ENCODE data around the gene NFKBIE. TPM values are rescaled to one million over a fixed set of nuclear protein-coding genes. Genes with fewer than 3 reads are reported as not detected.

Gene NFKBIE
- total and polyA plus RNA-seq, 2 of the 13 experiments (the other 11 are each of a cell fraction or from before 2014, with no cell fraction given): 6.7 to 14.5 TPM

DNA sequence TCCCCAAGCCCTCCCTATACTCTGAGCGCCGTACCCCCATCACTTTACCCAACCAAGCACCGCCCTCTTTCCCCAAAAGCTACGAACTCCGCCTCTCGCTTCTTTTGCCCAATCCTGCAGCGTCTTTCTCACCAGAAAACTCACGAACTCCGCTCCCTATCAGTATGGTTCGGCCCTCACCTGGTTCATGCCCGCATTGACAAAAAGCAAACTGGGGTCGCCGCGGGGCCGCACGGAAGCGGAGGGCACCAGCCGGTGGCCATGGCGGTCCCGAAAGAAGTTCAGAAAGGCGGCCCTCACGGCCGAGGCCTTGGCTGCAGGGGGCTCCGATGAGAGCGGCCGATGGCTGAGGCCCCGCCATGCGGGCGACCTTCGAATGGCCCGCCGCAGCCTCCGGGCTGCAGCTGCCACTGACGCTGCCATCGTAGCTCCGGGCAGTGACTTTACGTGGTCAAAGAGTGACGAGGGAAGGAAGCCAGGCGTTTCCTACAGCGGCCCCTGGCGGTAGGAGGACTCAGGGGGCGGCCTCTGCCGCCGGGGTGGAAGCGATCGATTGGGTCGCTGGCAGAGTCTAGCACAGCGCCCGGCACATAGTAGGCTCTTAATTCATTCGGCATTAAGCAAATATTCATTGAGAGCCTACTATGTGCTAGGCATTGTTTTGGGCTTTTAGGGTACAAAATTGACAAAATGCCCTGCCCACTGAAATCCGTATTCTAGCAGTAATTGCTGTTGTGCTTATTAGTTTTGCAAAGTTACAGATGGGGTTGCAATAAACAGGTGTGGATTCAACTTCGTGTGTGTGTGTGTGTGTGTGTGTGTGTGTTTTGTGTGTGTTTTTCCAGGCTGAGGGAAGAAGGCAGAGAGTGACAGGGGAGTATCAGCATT is 47.8 kb upstream of the NFKBIE start, which contains the start of gene AARS2 (continued):
- TF ChIP-seq ZFP91 (CRISPR knock-in tag; IDR thresholded peaks at IDR 0.05; ENCODE audit: borderline replicate concordance) (peak; percentile 97), ETS1 (CRISPR knock-in tag; IDR thresholded peaks at IDR 0.05) (no peak; the same call in 1 of the 2 replicates), MBD4 (IDR thresholded peaks at IDR 0.05; ENCODE audit: borderline replicate concordance, low read length) (no peak), ZNF569 (CRISPR knock-in tag; IDR thresholded peaks at IDR 0.05; ENCODE audit: borderline replicate concordance) (no peak; the same call in 1 of the 2 replicates), ZNF224 (CRISPR knock-in tag; IDR thresholded peaks at IDR 0.05) (peak; percentile 94; the same call in 1 of the 2 replicates), ZNF646 (CRISPR knock-in tag; IDR thresholded peaks at IDR 0.05) (0 out of 2 replicates have a peak, but pooled peaks have one; percentile 42), ZNF547 (CRISPR knock-in tag; IDR thresholded peaks at IDR 0.05) (peak; percentile 99), POLR2AphosphoS5 (IDR thresholded peaks at IDR 0.05; ENCODE audit: low read depth, low read length) (peak; percentile 96), PRDM15 (CRISPR knock-in tag; IDR thresholded peaks at IDR 0.05) (peak; percentile 80), SRSF1 (optimal IDR thresholded peaks at IDR 0.05; ENCODE audit: low read depth, low read length) (peak; percentile 86), RBFOX2 (IDR thresholded peaks at IDR 0.05; ENCODE audit: low read depth, low read length) (peak; percentile 98)
- TF ChIP-seq, protein P1, sequence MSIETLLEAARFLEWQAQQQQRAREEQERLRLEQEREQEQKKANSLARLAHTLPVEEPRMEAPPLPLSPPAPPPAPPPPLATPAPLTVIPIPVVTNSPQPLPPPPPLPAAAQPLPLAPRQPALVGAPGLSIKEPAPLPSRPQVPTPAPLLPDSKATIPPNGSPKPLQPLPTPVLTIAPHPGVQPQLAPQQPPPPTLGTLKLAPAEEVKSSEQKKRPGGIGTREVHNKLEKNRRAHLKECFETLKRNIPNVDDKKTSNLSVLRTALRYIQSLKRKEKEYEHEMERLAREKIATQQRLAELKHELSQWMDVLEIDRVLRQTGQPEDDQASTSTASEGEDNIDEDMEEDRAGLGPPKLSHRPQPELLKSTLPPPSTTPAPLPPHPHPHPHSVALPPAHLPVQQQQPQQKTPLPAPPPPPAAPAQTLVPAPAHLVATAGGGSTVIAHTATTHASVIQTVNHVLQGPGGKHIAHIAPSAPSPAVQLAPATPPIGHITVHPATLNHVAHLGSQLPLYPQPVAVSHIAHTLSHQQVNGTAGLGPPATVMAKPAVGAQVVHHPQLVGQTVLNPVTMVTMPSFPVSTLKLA (IDR thresholded peaks at IDR 0.05): 0 out of 2 replicates have a peak, but pooled peaks have one; percentile 6

Data from HepG2 (cell line).